Spleen (tissue), 11 donors: Measurements from ENCODE around the gene DSE. TPM values are rescaled to one million over a fixed set of nuclear protein-coding genes. Genes with fewer than 3 reads are reported as not detected.

Source experiments
- DNase-seq: peaks from one replicate; pipeline ENCODE4 v3.0.0-alpha.2; 2020
- H3K27ac ChIP-seq, 8 donors: fragments of 200-600 bp; sonication (generic) in 7 of 8; 1 replicate in 4 of 8; 2 replicates in 4 of 8; pipeline versions ENCODE4 v1.5.0 to v1.8.0; 2016 to 2021; ENCODE audit warnings: inconsistent platforms in 4 of 8, mild to moderate bottlenecking in 4 of 8, moderate library complexity in 1 of 8
- H3K27me3 ChIP-seq, 7 donors: fragments of 200-600 bp; sonication (generic) in 6 of 7; replicated peaks in 1 of 7; 1 replicate in 4 of 7; 2 replicates in 3 of 7; pipeline versions ENCODE4 v1.5.0 to v1.8.0; 2016 to 2021; ENCODE audit warnings: inconsistent platforms in 3 of 7, mild to moderate bottlenecking in 1 of 7
- H3K36me3 ChIP-seq, 6 donors: fragments of 200-600 bp; sonication (generic) in 5 of 6; 1 replicate in 4 of 6; 2 replicates in 2 of 6; pipeline versions ENCODE4 v1.5.0 to v1.8.0; 2016 to 2021; ENCODE audit warnings: inconsistent platforms in 2 of 6
- H3K4me1 ChIP-seq, 6 donors: fragments of 200-600 bp; sonication (generic) in 5 of 6; 1 replicate in 3 of 6; 2 replicates in 3 of 6; pipeline versions ENCODE4 v1.5.0 to v1.8.0; 2016 to 2021; ENCODE audit warnings: inconsistent platforms in 3 of 6
- H3K4me3 ChIP-seq, 8 donors: fragments of 200-600 bp; sonication (generic) in 7 of 8; 1 replicate in 4 of 8; 2 replicates in 4 of 8; pipeline versions ENCODE4 v1.5.0 to v1.8.0; 2016 to 2021; ENCODE audit warnings: inconsistent platforms in 4 of 8, mild to moderate bottlenecking in 4 of 8, moderate library complexity in 2 of 8
- H3K9me3 ChIP-seq, 8 donors: fragments of 200-600 bp; sonication (generic) in 7 of 8; 1 replicate in 4 of 8; 2 replicates in 4 of 8; pipeline versions ENCODE4 v1.5.0 to v1.8.0; 2016 to 2021; ENCODE audit warnings: inconsistent platforms in 4 of 8
- CTCF ChIP-seq, 11 experiments: fragments of 200-600 bp in 7 of 11; fragments of 450-650 bp in 4 of 11; sonication (generic) in 4 of 11; IDR thresholded peaks in 8 of 11; conservative IDR thresholded peaks in 3 of 11; 1 replicate in 7 of 11; 2 replicates in 4 of 11; pipeline versions ENCODE4 v1.4.0 to v1.8.0; 2016 to 2021; ENCODE audit warnings: antibody characterized with exemption in 11 of 11, inconsistent platforms in 4 of 11, mild to moderate bottlenecking in 1 of 11
- POLR2A ChIP-seq, 3 donors: fragments of 450-650 bp; IDR thresholded peaks; one replicate each; pipeline ENCODE4 v1.5.1; 2017; ENCODE audit warnings: antibody characterized with exemption in 3 of 3, mild to moderate bottlenecking in 1 of 3
- POLR2AphosphoS5 ChIP-seq, 3 donors: sonication (generic); formaldehyde crosslinking; IDR thresholded peaks; one replicate each; pipeline ENCODE4 v1.5.1; 2017; ENCODE audit warnings: antibody characterized with exemption in 3 of 3
- WGBS, 5 donors: extraction: QIAGEN DNeasy Blood & Tissue Kit in 3 of 5; methylation state at CpG; one replicate each; pipeline versions ENCODE4 v1.1.5 to v1.1.7; 2013 to 2018; 5-methylcytosine and 5-hydroxymethylcytosine counted together
- intact Hi-C: fragments of 100-400 bp; cut with DNase I; formaldehyde crosslinking; loops from one replicate; pipeline ENCODE4 v1.15.0; 2023; ENCODE audit warnings: low total_unique reads
- polyA plus RNA-seq, 3 donors: library from polyadenylated mRNA; stranded (reverse); fragments of 200-250 nt; gene quantifications; one replicate each; pipeline ENCODE4 v1.2.1, GENCODE V29; 2013
- total RNA-seq, 7 donors: library from RNA; depleted of rRNA in 3 of 7; stranded (reverse); fragments of >200 nt in 3 of 7; fragmentation: NEBNext Ultra II Directional in 4 of 7; extraction: Animal tissue kit (Norgen Biotek cat#: 25700) in 4 of 7; gene quantifications; one replicate each; pipeline versions ENCODE4 v1.1.0 to v1.2.1, GENCODE V29; 2016 to 2021
- donor health status: healthy with polysubstance abuse.
- donor health status: DM: no; HTN: no; CAD: no; lungs with moderate emphysema.
- donor health status: DM: no; HTN: no; CAD: no.
- donor health status: Bipolar disorder and iron deficiency.
- donor health status: healthy.
- donor health status: DM: no; HTN: no; CAD: no.
- donor health status: DM: yes; HTN: yes; CAD: no.

The DSE gene
- total and polyA plus RNA-seq, 10 donors: 8.2 to 82.3 (median 61.7) TPM

GRCh38 chr6:116359835-116360234 is 10.9 kb upstream of the DSE start:
- Histone ChIP-seq H3K4me3 (no peak overlapping the region), H3K27ac (no peak overlapping the region), H3K36me3 (no peaks in the 10 kb centered on the region), H3K4me1 (peaks cover 0 to 32% (median 10%) of the 10 kb centered on the region in 6 donors), H3K27me3 (no peaks in the 10 kb centered on the region), H3K9me3 (peaks cover 0 to 4% (median 0%) of the 10 kb centered on the region in 8 donors)
- no peak for DNase-seq
- intact Hi-C loops: no loop called here
- TF ChIP-seq POLR2A (IDR thresholded peaks at IDR 0.05): no peak
- no peak for TF ChIP-seq CTCF (IDR thresholded peaks at IDR 0.05 in 8 of 11, conservative IDR thresholded peaks at IDR 0.05 in 3 of 11)
- TF ChIP-seq POLR2AphosphoS5 (IDR thresholded peaks at IDR 0.05): no peak
- 92 to 96% (median 95%) methylated on average over 2 of the region's 2 CpGs for WGBS, 5 donors

- Histone ChIP-seq H3K27ac (peak overlapping the region in 2 of 8 donors; percentile 11 to 26), H3K9me3 (peaks cover 0 to 4% (median 0%) of the 10 kb centered on the region in 8 donors), H3K27me3 (no peaks in the 10 kb centered on the region), H3K36me3 (no peaks in the 10 kb centered on the region), H3K4me1 (peaks cover 0 to 40% (median 11%) of the 10 kb centered on the region in 6 donors), H3K4me3 (no peak overlapping the region)
- no peak for DNase-seq
- TF ChIP-seq POLR2AphosphoS5 (IDR thresholded peaks at IDR 0.05): no peak
- no peak for TF ChIP-seq POLR2A (IDR thresholded peaks at IDR 0.05)
- TF ChIP-seq CTCF (IDR thresholded peaks at IDR 0.05 in 8 of 11, conservative IDR thresholded peaks at IDR 0.05 in 3 of 11): no peak
- WGBS, 5 donors: 33 to 68% (median 58%) methylated on average over 2 of the region's 2 CpGs
- intact Hi-C loops: no loop called here
Measured at GRCh38 chr6:116362276-116362675, 8.5 kb upstream of the DSE start.

- TF ChIP-seq CTCF (IDR thresholded peaks at IDR 0.05 in 8 of 11, conservative IDR thresholded peaks at IDR 0.05 in 3 of 11) (no peak), POLR2AphosphoS5 (IDR thresholded peaks at IDR 0.05) (no peak), POLR2A (IDR thresholded peaks at IDR 0.05) (no peak)
- Histone ChIP-seq H3K27me3 (no peaks in the 10 kb centered on the region), H3K4me1 (peaks cover 0 to 55% (median 20%) of the 10 kb centered on the region in 6 donors), H3K4me3 (no peak overlapping the region), H3K27ac (peak overlapping the region in 6 of 8 donors; percentile 15 to 61 (median 40)), H3K36me3 (no peaks in the 10 kb centered on the region), H3K9me3 (peaks cover 0 to 4% (median 0%) of the 10 kb centered on the region in 8 donors)
- no peak for DNase-seq
- intact Hi-C loops: no loop called here
Measured at GRCh38 chr6:116363759-116364158, 7.0 kb upstream of the DSE start.

- WGBS, 5 donors: 60 to 83% (median 74%) methylated on average over 2 of the region's 2 CpGs
- peaks cover under 1 to 60% (median 25%) of the 10 kb centered on the region in 6 donors for H3K4me1 ChIP-seq
- peaks cover 0 to 4% (median 0%) of the 10 kb centered on the region in 8 donors for H3K9me3 ChIP-seq
- intact Hi-C loops: no loop called here
- H3K4me3 ChIP-seq: no peak overlapping the region
- H3K27me3 ChIP-seq: no peaks in the 10 kb centered on the region
- TF ChIP-seq POLR2A (IDR thresholded peaks at IDR 0.05) (no peak), POLR2AphosphoS5 (IDR thresholded peaks at IDR 0.05) (no peak), CTCF (IDR thresholded peaks at IDR 0.05 in 8 of 11, conservative IDR thresholded peaks at IDR 0.05 in 3 of 11) (no peak)
- peak overlapping the region in 5 of 8 donors; percentile 15 to 61 (median 38) for H3K27ac ChIP-seq
- H3K36me3 ChIP-seq: no peaks in the 10 kb centered on the region
- DNase-seq: no peak
Measured at GRCh38 chr6:116364321-116364720, 6.4 kb upstream of the DSE start.
